Osteocyte (in vitro differentiated cells): Measurements from ENCODE around the gene SYNDIG1. TPM values are rescaled to one million over a fixed set of nuclear protein-coding genes. Genes with fewer than 3 reads are reported as not detected.

Experiments used
- DNase-seq: peaks from one replicate; pipeline ENCODE4 v3.0.0; 2021; ENCODE audit warnings: mixed read lengths; ENCODE audit not compliant: unreplicated experiment; ENCODE audit errors: extremely low spot score
- H3K27ac Mint-ChIP-seq: one replicate; pipeline ENCODE4 v1.8.0; 2021; ENCODE audit warnings: mild to moderate bottlenecking, mixed read lengths; ENCODE audit not compliant: unreplicated experiment
- H3K27me3 Mint-ChIP-seq: one replicate; pipeline ENCODE4 v1.8.0; 2021; ENCODE audit warnings: mixed read lengths; ENCODE audit not compliant: unreplicated experiment
- H3K36me3 Mint-ChIP-seq: one replicate; pipeline ENCODE4 v1.8.0; 2021; ENCODE audit warnings: mixed read lengths; ENCODE audit not compliant: unreplicated experiment
- H3K4me1 Mint-ChIP-seq: one replicate; pipeline ENCODE4 v1.8.0; 2021; ENCODE audit warnings: mixed read lengths; ENCODE audit not compliant: unreplicated experiment
- H3K4me3 Mint-ChIP-seq: one replicate; pipeline ENCODE4 v1.8.0; 2021; ENCODE audit warnings: mild to moderate bottlenecking, moderate library complexity, mixed read lengths; ENCODE audit not compliant: unreplicated experiment
- H3K9me3 Mint-ChIP-seq: one replicate; pipeline ENCODE4 v1.8.0; 2021; ENCODE audit warnings: mixed read lengths; ENCODE audit not compliant: unreplicated experiment
- CTCF ChIP-seq: fragments of 200-600 bp; sonication (generic); IDR thresholded peaks from 2 replicates; pipeline ENCODE4 v1.5.0; 2021; ENCODE audit warnings: antibody characterized with exemption, mild to moderate bottlenecking, moderate library complexity
- total RNA-seq: library from RNA; stranded (reverse); gene quantifications from 2 replicates; pipeline ENCODE4 v1.2.1, GENCODE V29; 2021

Gene SYNDIG1
- total RNA-seq, 1 donor from 2014 or later: 0.40 TPM

GRCh38 chr20:24607402-24607801, 138.0 kb downstream of the SYNDIG1 start:
- H3K27ac Mint-ChIP-seq: no peak overlapping the region
- DNase-seq: peak; percentile 70
- no peak for TF ChIP-seq CTCF
- H3K4me3 Mint-ChIP-seq: no peak overlapping the region
- H3K9me3 Mint-ChIP-seq: no peaks in the 10 kb centered on the region
- H3K36me3 Mint-ChIP-seq: no peaks in the 10 kb centered on the region
- no peaks in the 10 kb centered on the region for H3K27me3 Mint-ChIP-seq
- H3K4me1 Mint-ChIP-seq: peaks cover 9% of the 10 kb centered on the region

GRCh38 chr20:24608926-24609667, 139.7 kb downstream of the SYNDIG1 start:
- Mint-ChIP-seq H3K36me3 (no peaks in the 10 kb centered on the region), H3K4me1 (peaks cover 9% of the 10 kb centered on the region), H3K9me3 (no peaks in the 10 kb centered on the region), H3K4me3 (no peak overlapping the region), H3K27me3 (peaks cover 3% of the 10 kb centered on the region), H3K27ac (no peak overlapping the region)
- no peak for TF ChIP-seq CTCF
- DNase-seq: peak; percentile 32

- Mint-ChIP-seq H3K36me3 (no peaks in the 10 kb centered on the region), H3K9me3 (no peaks in the 10 kb centered on the region), H3K4me3 (no peak overlapping the region), H3K27ac (no peak overlapping the region), H3K27me3 (peaks cover 3% of the 10 kb centered on the region), H3K4me1 (peaks cover 9% of the 10 kb centered on the region)
- peak; percentile 54 for DNase-seq
- no peak for TF ChIP-seq CTCF
These were observed 140.3 kb downstream of the SYNDIG1 start for GRCh38 chr20:24609757-24610156.

GRCh38 chr20:24610341-24611115, 141.1 kb downstream of the SYNDIG1 start:
- peak; percentile 53 for DNase-seq
- H3K4me3 Mint-ChIP-seq: no peak overlapping the region
- peaks cover 3% of the 10 kb centered on the region for H3K27me3 Mint-ChIP-seq
- no peaks in the 10 kb centered on the region for H3K36me3 Mint-ChIP-seq
- TF ChIP-seq CTCF: no peak
- H3K9me3 Mint-ChIP-seq: no peaks in the 10 kb centered on the region
- H3K4me1 Mint-ChIP-seq: peaks cover 9% of the 10 kb centered on the region
- H3K27ac Mint-ChIP-seq: no peak overlapping the region
